Type B pancreatic cell (in vitro differentiated cells): ENCODE results near the gene MKLN1. TPM values are rescaled to one million over a fixed set of nuclear protein-coding genes. Genes with fewer than 3 reads are reported as not detected.

ENCODE experiments used
- DNase-seq: peaks from one replicate; pipeline ENCODE4 v3.0.0; 2021; ENCODE audit warnings: mixed read lengths; ENCODE audit not compliant: unreplicated experiment; ENCODE audit errors: extremely low spot score
- H3K27ac Mint-ChIP-seq: 2 replicates; pipeline ENCODE4 v1.8.0; 2021; ENCODE audit warnings: mild to moderate bottlenecking, mixed read lengths
- H3K27me3 Mint-ChIP-seq: 2 replicates; pipeline ENCODE4 v1.8.0; 2021; ENCODE audit warnings: mixed read lengths
- H3K36me3 Mint-ChIP-seq: 2 replicates; pipeline ENCODE4 v1.8.0; 2021; ENCODE audit warnings: mixed read lengths
- H3K4me1 Mint-ChIP-seq: one replicate; pipeline ENCODE4 v1.8.0; 2021; ENCODE audit warnings: mixed read lengths; ENCODE audit not compliant: unreplicated experiment
- H3K4me3 Mint-ChIP-seq: 2 replicates; pipeline ENCODE4 v1.8.0; 2021; ENCODE audit warnings: mild to moderate bottlenecking, mixed read lengths
- H3K9me3 Mint-ChIP-seq: 2 replicates; pipeline ENCODE4 v1.8.0; 2021; ENCODE audit warnings: mixed read lengths
- total RNA-seq: library from RNA; stranded (reverse); gene quantifications from 2 replicates; pipeline ENCODE4 v1.2.1, GENCODE V29; 2021; ENCODE audit warnings: low replicate concordance
- TF ChIP-seq, protein P1 (sequence below): fragments of 200-600 bp; sonication (generic); conservative IDR thresholded peaks from 2 replicates; pipeline ENCODE4 v1.5.0; 2021; ENCODE audit warnings: antibody characterized with exemption, mild to moderate bottlenecking

The MKLN1 gene
- total RNA-seq, 1 donor from 2014 or later, result 47.7 TPM

DNA sequence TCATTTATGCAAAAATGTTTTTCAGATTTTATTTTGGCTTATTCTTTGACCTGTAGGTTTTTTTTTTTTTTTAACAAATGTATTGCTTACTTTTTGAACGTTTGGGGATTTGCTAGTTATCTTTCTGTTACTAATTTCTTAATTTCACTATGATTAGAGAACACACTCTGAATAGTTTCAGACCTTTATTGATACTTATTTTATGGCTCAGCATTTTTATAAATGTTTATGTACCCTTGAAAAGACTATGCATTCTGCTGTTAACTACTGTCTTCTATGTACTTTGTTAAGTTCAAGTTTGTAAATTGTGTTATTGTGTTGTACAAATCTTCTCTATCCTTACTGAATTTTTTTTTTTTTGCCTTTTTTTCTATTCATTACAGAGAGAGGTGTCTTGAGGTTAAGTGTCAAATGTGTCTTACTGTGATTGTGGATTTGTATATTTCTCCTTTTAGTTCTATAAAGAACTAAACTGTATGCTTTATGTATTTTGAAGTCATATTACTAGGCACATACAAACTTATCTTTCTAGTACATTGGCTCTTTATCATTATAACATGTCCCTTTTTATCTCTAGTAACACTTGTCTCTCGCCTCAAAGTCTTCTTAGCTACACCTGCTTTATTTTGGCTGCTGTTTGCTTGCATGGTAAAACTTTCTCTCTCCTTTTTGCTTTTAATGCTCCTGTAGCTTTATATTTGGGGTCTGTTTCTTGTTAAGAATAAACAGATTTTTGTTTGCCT is 8.1 kb downstream of the MKLN1 start:
- Mint-ChIP-seq H3K4me3 (no peak overlapping the region), H3K9me3 (peaks cover 21% of the 10 kb centered on the region), H3K36me3 (peaks cover 32% of the 10 kb centered on the region), H3K4me1 (peaks cover 5% of the 10 kb centered on the region), H3K27ac (no peak overlapping the region), H3K27me3 (no peaks in the 10 kb centered on the region)
- TF ChIP-seq, protein P1, sequence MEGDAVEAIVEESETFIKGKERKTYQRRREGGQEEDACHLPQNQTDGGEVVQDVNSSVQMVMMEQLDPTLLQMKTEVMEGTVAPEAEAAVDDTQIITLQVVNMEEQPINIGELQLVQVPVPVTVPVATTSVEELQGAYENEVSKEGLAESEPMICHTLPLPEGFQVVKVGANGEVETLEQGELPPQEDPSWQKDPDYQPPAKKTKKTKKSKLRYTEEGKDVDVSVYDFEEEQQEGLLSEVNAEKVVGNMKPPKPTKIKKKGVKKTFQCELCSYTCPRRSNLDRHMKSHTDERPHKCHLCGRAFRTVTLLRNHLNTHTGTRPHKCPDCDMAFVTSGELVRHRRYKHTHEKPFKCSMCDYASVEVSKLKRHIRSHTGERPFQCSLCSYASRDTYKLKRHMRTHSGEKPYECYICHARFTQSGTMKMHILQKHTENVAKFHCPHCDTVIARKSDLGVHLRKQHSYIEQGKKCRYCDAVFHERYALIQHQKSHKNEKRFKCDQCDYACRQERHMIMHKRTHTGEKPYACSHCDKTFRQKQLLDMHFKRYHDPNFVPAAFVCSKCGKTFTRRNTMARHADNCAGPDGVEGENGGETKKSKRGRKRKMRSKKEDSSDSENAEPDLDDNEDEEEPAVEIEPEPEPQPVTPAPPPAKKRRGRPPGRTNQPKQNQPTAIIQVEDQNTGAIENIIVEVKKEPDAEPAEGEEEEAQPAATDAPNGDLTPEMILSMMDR, result no peak
- DNase-seq, result no peak

DNA sequence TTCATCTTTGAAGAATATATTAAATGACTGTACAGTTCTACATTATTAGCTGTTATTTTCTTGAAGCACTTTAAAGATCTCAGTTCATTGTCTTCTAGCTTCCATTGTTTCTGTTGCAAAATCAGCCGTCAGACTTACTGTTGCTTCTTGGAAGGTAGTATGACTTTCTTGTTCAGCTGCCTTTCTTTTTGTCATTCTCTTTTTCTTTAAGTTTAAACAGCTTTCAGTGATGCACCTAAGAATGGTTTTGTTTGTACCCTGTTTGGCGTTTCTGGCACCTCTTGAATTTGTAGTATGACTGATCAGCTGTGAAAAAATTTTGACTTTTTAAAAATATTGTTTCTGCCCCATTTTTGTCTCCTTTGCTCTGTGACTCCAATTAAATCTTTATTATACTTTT is 9.3 kb downstream of the MKLN1 start:
- TF ChIP-seq, protein P1, result no peak
- Mint-ChIP-seq H3K27ac (no peak overlapping the region), H3K9me3 (peaks cover 21% of the 10 kb centered on the region), H3K4me3 (no peak overlapping the region), H3K36me3 (peaks cover 32% of the 10 kb centered on the region), H3K4me1 (no peaks in the 10 kb centered on the region), H3K27me3 (no peaks in the 10 kb centered on the region)
- no peak for DNase-seq

DNA sequence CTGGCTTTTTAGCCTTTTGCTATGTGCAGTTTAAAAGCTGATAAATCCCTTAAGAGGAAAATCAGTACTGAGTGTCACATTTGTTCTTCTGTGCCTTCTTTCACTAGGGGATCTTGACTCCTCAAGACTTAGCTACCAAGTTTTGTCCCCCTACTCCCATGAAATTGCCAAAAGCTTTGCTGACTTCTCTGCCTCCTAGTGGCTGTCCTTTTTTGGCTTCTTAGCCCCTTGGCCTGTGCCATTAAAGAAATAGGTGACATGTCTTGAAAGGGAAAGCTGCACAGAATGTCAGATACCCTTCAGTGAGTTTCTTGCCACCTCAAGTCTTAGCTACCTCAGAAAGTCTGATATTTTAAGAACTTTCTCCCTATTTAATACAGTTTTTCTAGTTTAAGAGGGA is 10.5 kb downstream of the MKLN1 start:
- Mint-ChIP-seq H3K36me3 (peaks cover 32% of the 10 kb centered on the region), H3K4me1 (no peaks in the 10 kb centered on the region), H3K4me3 (no peak overlapping the region), H3K9me3 (peaks cover 21% of the 10 kb centered on the region), H3K27ac (no peak overlapping the region), H3K27me3 (no peaks in the 10 kb centered on the region)
- no peak for DNase-seq
- TF ChIP-seq, protein P1, result no peak

DNA sequence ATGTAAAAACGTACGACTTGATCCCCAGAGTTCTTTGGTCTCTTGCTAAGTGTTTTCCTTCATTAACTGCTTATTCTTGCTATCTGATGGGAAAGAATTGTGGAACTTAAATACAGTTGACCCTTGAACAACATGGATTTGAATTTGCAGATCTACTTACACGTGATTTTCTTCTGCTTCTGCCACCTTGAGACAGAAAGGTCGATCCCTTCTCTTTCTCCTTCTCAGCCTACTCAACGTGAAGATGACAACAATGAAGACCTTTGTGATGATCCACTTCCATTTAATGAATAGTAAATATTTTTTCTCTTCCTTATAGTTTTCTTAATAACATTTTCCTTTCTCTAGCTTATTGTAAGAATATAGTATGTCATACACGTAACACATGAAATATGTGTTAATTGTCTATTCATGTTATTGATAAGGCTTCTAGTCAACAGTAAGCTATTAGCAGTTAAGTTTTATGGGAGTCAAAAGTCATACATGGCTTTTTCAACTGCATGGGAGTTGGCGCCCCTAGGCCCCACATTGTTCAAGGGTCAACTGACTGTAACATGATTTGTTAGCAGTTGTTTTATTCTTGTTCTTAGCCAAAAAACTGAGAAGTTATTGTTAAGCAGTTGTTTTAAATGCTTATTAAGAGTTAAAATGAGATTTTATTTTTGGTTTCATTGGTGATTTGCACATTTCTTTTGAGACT is 11.2 kb downstream of the MKLN1 start:
- no peak for DNase-seq
- TF ChIP-seq, protein P1, result no peak
- Mint-ChIP-seq H3K4me3 (no peak overlapping the region), H3K9me3 (peaks cover 21% of the 10 kb centered on the region), H3K36me3 (peaks cover 32% of the 10 kb centered on the region), H3K27me3 (no peaks in the 10 kb centered on the region), H3K27ac (no peak overlapping the region), H3K4me1 (no peaks in the 10 kb centered on the region)

DNA sequence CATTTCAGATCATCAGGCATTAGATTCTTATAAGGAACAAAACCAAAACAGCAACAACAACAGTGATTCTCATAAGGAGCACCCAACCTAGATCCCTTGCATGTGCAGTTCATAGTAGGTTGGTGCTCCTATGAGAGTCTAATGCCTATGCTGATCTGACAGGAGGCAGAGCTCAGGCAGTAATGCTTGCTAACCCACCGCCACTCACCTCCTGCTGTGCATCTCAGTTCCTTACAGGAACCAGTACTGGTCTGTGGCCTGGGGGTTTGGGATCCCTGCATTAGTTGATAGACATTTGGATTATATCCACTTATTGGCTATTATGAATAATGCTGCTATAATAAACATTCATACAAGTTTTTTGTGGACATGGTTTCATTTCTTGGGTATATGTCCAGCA is 14.0 kb downstream of the MKLN1 start:
- H3K4me3 Mint-ChIP-seq, result no peak overlapping the region
- TF ChIP-seq, protein P1, result no peak
- H3K27ac Mint-ChIP-seq, result no peak overlapping the region
- H3K9me3 Mint-ChIP-seq, result peaks cover 14% of the 10 kb centered on the region
- H3K27me3 Mint-ChIP-seq, result no peaks in the 10 kb centered on the region
- peaks cover 24% of the 10 kb centered on the region for H3K36me3 Mint-ChIP-seq
- no peaks in the 10 kb centered on the region for H3K4me1 Mint-ChIP-seq
- DNase-seq, result no peak
